ENCODE data around the gene NAP1L4.

The NAP1L4 gene

DNA sequence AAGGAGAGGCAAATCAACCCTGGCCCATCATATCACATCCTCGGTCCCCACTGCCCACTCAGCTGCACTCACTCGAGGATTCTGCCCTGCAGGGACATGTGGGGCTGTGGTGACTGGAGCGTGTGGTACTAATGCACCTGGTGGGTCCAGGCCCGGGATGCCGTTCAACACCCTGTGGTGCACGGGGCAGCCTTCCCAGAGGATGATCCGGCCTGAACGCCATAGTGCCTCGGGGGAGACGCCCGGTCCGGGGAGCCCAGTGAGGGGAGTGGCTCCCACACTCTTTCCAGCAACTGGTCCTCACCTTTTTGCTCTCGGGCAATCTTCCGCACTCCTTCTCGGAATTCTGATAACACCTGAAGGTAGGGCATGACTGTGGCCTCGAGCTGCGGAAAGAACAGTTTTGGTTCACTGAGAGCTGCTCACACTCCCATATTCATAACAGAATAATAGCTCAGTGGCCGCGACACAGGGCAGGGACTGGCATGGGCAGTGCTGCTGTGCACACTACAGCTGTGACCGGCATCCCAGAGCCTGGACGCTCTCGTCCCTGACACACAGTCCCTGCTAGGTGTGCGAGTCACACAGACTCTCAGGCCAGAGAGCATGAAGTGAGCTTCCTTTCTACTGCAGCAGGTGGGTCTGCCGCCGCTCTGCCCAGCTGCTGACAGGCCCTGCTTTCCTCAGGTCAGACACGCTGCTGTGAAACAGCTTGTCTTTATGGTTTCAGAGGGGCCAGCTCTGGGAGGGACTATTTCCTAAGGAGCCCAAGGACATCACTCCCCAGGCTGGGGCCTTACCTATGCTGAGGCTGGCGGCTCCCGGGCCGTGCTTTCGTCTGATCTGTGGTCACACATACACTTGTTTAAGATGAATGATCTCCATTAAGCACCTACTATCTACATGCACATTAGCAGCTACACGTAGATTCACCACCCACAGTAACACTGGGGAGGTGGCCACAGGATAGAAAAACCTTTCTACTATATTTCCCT, 20.1 kb upstream of the NAP1L4 start:
- DNase-seq, result peak in 2 of 10 donors; percentile 8 to 52
- intact Hi-C loops (cut with DNase I), result no loop called here

GRCh38 chr11:3010521-3011275, 18.6 kb upstream of the NAP1L4 start:
- intact Hi-C loops (cut with DNase I), result no loop called here

DNA sequence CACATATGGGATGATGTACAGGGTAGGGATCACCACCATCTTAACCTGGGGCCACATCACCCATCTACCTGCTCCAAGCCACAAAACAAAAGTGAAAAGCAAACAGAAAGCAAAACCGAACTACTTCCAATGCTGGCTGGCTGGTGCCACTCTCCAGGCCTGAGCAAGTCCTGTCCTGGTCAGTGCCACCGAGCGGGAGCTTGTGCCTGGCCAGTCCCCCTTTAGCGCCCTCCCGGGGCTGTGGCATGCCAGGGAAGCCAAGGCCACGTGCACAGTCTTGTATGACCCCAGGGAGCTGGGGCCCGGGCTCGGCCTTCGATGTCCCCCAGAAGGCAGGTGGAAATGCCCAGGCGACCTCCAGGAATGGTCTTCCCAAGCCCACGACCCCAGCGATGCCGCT, 17.9 kb upstream of the NAP1L4 start:
- peak in 1 of 10 donors; percentile 82 for DNase-seq
- intact Hi-C loops (cut with DNase I), result no loop called here

More at GRCh38 chr11:3010521-3011275, 18.6 kb upstream of the NAP1L4 start:
- DNase-seq, result peak in 1 of 10 donors; percentile 82

- intact Hi-C loops (cut with DNase I), result no loop called here
- DNase-seq, result peak in 1 of 10 donors; percentile 63
Measured at GRCh38 chr11:3009481-3009880, 17.4 kb upstream of the NAP1L4 start.

DNA sequence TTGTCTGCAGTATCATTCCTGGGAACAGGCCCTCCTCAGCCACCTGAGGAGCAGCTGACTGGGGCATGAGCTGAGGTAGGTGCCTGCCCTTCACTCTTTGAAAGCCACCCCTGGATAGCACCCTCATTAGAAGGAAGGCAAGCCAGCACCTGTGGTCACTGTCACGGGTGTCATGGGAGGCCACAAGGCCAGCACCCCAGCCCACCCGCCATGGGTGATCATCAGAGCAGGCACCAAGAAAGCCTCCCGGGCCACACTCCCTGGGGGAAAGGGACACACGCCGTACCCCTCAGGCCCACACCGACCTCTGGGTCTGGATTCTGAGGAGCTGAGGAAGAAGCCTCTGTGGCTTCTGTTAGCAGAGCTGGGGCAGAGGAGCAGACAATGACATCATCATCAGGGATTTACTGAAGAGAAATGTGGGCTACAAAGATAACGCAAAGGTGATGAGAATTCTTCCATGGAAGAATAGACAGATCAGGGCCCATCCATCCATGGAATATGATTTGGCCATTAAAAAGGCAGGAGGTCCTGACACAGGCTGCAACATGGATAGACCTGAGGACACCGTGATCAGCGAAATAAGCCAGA, 16.7 kb upstream of the NAP1L4 start:
- intact Hi-C loops (cut with DNase I), result no loop called here
- DNase-seq, result peak in 1 of 10 donors; percentile 71

GRCh38 chr11:3007404-3008010, 15.4 kb upstream of the NAP1L4 start:
- peak in 2 of 10 donors; percentile 52 to 59 for DNase-seq
- intact Hi-C loops (cut with DNase I), result no loop called here

DNA sequence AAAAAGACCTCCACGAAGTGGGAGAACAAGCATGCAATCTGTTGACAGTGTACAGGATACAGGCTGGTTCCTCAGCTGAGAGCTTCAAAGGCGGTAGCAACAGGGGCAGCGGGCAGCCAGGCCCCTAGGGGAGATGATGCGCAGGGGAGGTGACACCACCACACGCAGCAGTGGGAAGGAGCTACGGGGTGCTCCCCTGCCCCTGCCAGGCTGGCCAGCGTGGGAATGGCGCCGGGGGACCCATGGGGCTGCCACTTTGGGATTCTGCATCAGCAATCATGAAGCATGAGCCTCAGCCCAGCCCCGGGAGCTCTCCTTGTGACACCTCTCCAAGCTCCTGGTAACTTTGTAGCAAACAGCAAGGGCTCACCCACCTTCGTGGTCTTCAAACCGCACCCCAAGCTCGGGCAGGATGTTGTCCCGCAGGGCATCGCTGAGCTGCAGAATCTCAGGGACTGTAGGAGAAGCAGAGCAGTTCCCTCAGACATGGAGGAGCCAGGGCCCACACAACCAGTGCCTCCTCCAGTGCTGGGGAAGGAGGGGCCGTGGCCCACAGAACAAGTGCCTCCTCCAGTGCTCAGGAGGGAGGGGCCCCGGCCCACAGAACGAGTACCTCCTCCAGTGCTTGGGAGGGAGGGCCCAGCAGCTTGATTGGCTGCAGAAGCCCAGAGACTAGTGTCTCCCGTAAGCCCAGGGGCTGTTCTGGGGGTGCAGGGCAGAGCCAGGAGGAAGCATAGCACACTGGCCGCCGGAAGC, 14.6 kb upstream of the NAP1L4 start:
- intact Hi-C loops (cut with DNase I), result no loop called here
- DNase-seq, result peak in 2 of 10 donors; percentile 55 to 67

GRCh38 chr11:3004481-3004880, 12.4 kb upstream of the NAP1L4 start:
- DNase-seq, result peak in 2 of 10 donors; percentile 33 to 62
- intact Hi-C loops (cut with DNase I), result no loop called here

GRCh38 chr11:3003396-3004231, 11.5 kb upstream of the NAP1L4 start:
- intact Hi-C loops (cut with DNase I), result no loop called here
- DNase-seq, result peak in 1 of 10 donors; percentile 77

DNA sequence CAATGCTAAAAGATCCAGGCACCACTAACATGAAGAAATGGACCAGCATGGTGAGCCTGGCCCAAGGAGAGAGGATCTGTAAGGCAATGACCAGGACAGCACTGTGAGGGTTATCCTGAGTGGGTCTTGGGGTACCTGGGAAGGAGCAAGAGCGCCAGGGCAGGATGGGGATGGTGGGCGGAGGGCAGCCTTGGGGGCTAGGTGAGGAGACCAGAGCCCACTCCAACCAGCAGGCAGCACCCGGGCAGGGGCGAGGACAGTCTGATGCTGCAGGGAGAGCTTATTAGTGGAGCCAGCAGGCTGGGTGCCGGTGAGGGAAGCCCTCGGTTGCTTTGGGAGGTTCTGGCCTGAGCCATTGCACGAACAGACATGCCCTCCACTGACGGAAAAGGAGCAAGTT, 10.7 kb upstream of the NAP1L4 start:
- DNase-seq, result peak in 2 of 10 donors; percentile 59 to 71
- intact Hi-C loops (cut with DNase I), result no loop called here

DNA sequence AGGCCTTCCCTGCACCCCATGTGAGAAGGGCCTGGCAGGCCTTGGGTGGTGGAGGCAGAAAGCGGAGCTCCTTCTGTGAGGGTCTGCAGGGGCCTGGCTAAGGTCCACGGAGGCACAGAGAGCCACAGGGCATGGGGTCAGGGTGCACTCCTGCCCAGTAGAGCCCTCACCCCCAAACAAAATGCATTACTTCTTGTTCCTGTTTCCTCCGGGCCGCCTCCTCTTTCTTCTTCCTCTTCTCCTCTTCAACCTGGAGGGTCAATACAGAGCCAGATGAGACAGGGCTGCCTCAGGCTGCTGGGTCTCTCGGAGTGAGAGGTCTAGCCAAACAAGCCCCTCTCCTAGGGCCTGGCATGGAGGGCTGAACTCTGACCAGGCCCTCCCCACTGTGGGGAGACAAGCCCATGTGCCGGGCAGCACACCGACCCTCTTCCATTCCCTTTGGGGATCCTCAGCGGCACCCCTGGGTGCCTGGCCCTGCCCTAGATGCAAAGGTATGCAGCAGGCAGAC, 10.3 kb upstream of the NAP1L4 start:
- intact Hi-C loops (cut with DNase I), result no loop called here
- peak in 2 of 10 donors; percentile 40 to 73 for DNase-seq

DNA sequence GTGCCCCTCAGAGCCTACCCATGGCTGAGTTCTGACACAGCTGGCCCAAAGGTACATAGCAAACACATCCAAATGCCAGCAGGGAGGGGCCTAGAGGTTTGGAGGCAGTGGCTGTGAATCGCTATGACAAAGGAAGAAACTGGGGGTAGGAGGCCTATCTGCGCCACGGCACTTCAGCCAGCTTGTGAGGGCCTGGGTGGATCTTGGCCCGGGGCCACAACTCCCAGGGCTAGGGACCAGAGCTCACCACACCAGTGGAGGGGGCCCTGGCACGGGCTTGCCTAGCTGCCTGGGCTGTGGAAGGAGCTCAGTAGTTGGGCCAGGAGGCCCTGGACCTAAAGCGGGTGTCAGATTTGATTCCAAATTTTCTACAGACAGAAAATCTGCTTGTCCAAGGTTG, 9.4 kb upstream of the NAP1L4 start:
- intact Hi-C loops (cut with DNase I), result no loop called here
- peak; percentile 55 to 96 (median 74) for DNase-seq

GRCh38 chr11:3000032-3000961, 8.2 kb upstream of the NAP1L4 start:
- peak; percentile 88 to 99 (median 95) for DNase-seq
- intact Hi-C loops (cut with DNase I), result no loop called here

- intact Hi-C loops (cut with DNase I), result no loop called here
- DNase-seq, result peak in 2 of 10 donors; percentile 41 to 42
Measured at GRCh38 chr11:2999464-2999998, 7.4 kb upstream of the NAP1L4 start.

DNA sequence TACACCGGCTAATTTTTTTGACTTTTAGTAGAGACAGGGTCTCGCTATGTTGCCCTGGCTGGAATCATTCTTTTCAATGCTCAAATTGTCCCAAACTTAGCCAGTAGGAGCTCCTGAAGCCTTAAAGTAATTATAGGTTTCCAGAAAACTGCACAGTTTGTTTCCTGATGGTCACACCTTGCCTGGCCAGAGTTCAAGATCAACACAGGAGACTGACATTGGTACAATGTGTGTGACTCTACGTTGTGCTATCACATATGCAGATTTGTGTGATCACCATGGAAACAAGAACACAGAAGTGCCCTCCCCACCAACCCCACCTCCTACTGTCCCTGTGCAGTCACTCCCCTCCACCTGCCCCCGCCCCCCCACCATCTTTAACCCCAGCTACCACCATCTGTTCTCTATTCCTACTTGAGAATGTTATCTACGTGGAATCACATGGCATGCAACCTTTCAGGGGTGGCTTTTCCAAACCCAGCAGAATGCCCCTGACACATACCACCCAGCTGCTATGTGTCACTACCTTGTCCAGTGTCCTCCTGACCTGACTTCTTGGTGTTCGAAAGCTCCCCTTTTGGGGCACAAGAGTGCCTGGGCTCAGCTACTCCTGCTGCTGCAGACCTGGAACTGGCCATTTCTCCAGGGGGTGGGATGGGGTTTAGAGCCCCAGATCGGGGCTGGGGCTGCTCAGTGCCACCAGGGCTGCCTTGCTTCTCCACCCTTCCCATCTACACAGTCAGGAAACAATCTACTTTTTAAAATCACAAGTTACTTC, 6.1 kb upstream of the NAP1L4 start:
- peak in 1 of 10 donors; percentile 22 for DNase-seq
- intact Hi-C loops (cut with DNase I), result no loop called here

GRCh38 chr11:2997406-2997805, 5.3 kb upstream of the NAP1L4 start:
- intact Hi-C loops (cut with DNase I), result no loop called here
- DNase-seq, result peak in 1 of 10 donors; percentile 43

All from posterior cingulate gyrus (tissue), 11 donors.